Measurements from ENCODE around the gene SELENOP.
"Not testable (repeated sequence)": the region's sequence is repeated elsewhere in the genome, so short reads cannot be mapped to it uniquely, and the experiment has no call there.

Gene SELENOP

GRCh38 chr5:42825422-42826148 is 13.9 kb upstream of the SELENOP start:
- DNase-seq: no peak

- no peak for DNase-seq
Observed at GRCh38 chr5:42824347-42824976, 12.8 kb upstream of the SELENOP start.

- DNase-seq: no peak
Observed at GRCh38 chr5:42822548-42822947, 10.9 kb upstream of the SELENOP start.

- no peak for DNase-seq
Observed at GRCh38 chr5:42819745-42820144, 8.1 kb upstream of the SELENOP start.

DNA sequence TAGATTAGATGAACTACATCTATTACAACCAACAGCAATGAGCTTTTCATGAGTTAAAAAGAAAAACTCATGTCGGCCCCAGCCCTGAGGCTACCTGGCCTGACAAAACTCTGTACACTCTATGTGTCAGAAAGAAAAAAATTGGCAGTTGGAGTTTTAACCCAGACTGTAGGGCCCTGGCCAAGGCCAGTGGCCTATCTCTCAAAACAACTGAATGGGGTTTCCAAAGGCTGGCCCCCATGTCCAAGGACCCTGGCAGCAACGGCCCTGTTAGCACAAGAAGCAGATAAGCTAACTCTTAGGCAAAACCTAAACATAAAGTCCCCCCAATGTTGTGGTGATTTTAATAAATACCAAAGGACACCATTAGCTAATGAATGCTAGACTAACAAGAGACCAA is 4.9 kb upstream of the SELENOP start:
- not testable (repeated sequence) for DNase-seq

DNA sequence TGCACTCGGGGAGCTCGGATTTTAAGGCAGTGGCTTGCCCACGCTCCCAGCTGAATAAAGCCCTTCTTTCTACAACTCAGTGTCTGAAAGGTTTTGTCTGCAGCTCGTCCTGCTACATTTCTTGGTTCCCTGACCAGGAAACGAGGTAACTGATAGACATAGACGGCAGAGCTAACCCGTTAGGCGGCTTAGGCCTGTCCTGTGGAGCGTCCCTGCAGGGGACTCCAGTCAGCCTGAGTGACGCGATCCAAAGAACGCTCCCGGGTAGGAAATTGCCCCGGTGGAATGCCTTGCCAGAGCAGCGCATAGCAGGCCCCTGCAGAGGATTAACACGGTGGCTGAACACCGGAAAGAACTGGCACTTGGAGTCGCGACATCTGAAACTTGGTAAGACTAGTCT is 1.8 kb upstream of the SELENOP start:
- no peak for DNase-seq

DNA sequence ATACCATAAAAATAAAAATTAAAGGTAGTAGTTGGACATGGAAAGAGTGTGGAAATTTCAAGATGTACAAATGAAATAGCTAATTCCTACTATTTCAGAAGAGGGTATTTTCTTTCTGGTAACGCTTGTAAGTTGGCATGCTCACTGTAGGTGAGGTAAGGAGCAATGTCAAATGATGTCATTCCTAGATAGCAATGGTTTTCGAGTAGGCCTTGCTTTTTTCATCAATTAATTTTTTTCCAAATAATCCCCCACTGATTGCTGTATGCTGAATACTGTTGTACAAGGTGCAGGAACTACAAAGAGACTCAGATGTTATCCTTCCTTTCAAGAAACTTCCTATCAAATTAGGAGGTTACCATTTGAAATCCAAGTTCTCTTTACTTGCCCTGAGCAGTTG is 928 bp upstream of the SELENOP start:
- DNase-seq: no peak

DNA sequence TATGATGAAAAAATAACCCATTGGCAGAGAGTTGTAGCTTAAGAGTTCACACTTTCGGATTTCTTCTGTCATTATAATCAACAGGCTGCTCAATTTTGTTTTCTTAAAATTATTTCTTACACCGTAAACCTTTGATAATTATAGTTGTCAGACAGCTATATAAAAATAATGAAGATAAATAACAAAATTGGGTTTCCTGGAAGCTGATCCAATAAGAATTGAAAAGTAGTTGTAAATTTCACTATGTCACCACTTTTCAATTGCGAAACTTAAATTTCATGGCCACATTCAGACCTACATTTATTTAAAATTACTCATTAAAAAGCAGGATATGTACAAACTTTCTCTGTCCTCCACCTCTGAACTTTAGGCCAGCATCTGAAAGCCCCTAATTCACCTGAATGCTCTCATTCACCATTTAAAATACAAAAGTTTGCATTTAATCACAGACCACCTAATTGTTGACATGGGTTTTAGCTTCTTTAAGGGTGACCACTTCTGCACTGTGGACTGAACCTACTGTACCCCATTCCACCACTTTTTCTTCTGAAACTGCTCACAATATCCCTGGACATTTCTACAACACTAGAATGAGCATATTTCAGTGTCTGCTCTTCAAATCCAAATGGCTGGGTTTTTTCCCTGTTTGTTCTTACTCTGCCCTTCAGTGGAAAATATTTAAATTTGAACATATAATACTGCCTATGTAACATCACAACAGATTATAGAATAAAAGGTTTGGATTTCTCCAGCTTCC is 680 bp downstream of the SELENOP start:
- DNase-seq: no peak

- DNase-seq: no peak
Observed at GRCh38 chr5:42808888-42809611, 2.6 kb downstream of the SELENOP start.

DNA sequence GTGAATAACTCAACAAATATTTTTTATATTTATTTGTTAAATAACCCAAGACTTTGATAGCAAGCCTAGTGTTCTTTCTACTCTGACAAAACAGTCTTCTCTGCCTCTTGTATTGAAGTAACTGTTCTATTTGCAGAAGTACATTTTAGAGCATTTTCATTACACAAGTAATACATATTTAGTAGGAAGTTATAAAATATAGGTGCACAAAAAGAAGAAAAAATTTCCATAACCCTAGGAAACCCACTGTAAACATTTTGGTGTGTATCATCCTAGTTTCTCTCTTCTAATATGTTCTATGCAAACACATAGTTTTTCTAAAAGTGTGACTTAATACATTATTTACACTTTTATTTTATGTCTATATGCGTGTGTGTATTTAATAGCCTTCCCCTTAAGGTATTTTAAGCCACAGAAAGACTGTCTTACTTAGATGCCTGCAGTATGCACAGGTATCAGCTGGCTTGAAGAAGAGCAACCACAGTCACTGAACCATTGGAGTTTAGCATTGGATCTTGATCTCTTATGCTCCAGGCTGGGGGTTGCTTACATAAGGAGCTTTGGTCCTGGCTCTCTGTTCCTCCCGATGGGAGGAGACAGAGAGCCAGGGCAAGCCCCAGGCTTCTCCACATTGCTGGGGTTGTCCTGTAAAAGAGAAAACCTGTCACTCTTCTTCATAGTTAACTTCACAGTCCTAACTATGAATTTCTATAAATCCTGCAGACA is 3.8 kb downstream of the SELENOP start:
- no peak for DNase-seq

DNA sequence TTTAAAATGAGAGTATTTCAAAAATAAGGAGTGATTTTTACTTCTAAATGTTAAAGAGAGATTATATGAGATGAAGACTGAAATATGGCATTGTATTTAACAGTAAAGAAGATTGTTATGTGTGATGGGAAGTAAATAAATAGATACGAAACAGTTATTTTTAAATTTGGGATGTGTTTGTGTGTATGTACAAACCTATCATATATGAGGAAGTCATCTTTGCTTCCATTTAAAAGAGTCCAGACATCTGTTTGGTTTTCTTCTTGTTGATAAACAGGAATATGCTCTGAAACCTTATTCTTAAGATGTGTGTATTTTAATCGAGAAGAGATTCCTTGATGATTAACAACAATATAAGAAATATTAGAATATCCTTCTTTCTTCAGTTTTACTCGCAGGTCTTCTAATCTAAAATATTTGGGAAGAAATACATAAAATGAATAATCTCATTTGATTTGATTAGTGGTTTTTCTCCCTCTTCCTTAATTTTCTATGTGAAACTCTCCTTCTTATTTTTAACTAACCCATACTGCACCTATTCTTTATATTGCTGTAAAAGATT is 4.9 kb downstream of the SELENOP start:
- no peak for DNase-seq

DNA sequence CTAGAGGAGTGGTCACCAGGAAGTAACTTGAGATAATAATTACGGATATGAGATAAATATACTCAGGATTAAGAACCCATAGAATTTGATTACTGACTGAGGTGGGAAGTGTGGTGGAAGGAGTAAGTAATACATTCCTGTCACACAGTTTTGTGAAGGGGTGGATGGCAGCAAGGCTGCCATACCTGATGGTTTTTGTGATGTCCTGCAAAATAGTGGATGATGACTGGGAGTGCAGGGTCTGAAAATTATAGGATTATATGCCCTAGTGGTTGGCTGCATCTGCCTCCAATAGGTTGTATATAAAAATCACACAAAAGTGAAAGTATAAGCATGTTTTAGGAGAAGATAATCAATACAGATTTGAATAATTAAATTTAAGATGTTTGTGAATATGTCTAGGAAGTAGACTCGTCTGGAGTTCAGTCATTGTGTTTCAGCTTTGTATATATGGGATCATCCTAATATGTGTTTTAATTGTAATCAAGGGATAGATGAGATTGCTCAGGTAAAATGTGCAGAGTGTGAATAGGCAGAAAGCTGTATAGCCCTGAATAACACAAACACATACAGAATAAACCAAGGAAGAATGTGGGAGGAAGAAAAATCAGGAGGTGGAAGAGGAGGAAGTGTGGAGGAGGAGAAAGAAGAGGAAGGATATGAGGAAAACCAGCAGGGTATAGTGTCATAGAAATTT is 5.5 kb downstream of the SELENOP start:
- no peak for DNase-seq

- no peak for DNase-seq
Observed at GRCh38 chr5:42804717-42805339, 6.9 kb downstream of the SELENOP start.

DNA sequence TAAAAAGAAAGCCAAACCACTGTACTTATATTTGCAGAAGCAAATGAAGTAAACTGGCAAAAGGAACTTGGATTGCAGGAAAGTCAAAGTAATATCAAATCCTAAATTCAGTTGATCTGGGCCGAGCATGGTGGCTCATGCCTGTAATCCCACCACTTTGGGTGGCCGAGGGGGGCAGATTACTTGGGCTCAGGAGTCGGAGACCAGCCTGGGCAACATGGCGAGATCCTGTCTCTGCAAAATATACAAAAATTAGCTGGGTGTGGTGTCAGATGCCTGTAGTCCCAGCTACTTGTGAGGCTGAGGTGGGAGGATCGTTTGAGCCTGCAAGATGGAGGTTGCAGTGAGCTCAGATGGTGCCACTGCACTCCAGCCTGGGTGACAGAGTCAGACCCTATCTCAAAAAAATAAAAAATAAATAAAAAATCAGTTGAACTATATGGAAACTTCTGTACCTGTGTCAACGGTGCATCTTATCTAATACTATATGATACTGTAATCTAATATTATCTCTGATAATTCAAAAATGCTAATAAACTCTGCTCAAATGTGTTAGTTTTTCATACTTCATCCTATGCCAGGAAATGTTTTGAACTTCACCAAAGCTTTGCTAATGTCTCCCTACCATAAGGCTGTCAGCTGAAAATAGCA is 10.1 kb downstream of the SELENOP start:
- no peak for DNase-seq

GRCh38 chr5:42800748-42801330 is 10.9 kb downstream of the SELENOP start:
- no peak for DNase-seq

- DNase-seq: no peak
Observed at GRCh38 chr5:42799668-42800114, 12.0 kb downstream of the SELENOP start.

DNA sequence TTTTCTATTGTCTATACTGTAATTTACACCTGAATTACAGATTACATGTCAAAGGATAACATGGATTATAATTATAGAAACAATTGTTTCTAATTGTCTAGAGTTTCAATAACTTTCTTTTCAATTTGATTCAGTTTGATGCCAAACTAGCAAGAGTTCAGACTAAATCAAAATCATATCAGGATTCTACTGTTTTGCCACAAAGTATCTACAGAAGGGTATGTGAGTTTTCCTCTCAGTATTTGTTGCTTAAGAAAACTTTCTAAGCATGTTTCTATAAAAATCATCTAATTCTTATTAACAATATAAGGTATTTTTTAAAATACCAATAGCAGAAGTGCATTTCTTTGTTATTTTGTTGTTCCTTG is 12.5 kb downstream of the SELENOP start:
- no peak for DNase-seq

- DNase-seq: no peak
Observed at GRCh38 chr5:42798284-42799240, 13.1 kb downstream of the SELENOP start.

DNA sequence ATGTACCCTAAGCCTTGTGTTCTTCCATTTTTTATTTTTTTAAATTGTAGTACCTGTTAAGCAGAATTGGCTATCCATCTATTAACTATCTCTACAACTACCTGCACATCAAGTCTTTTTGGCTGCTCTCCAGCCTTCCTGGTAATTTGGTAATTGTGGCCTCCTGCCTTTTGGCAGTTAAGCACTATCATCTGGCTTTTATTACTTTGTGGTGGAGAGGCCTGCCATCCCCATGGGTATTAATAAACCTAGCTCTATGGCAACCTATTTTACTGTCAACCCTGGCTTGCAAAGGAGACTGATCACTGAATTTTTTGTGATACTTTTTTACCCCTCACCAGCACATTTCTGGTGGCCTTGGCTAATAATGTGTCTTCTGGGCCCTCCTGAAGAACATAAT is 20.5 kb downstream of the SELENOP start:
- DNase-seq: no peak
